ENCODE data around the gene CLDN4. TPM values are rescaled to one million over a fixed set of nuclear protein-coding genes. Genes with fewer than 3 reads are reported as not detected.

The CLDN4 gene
- total RNA-seq, 1 donor from 2014 or later, result 0.21 TPM

DNA sequence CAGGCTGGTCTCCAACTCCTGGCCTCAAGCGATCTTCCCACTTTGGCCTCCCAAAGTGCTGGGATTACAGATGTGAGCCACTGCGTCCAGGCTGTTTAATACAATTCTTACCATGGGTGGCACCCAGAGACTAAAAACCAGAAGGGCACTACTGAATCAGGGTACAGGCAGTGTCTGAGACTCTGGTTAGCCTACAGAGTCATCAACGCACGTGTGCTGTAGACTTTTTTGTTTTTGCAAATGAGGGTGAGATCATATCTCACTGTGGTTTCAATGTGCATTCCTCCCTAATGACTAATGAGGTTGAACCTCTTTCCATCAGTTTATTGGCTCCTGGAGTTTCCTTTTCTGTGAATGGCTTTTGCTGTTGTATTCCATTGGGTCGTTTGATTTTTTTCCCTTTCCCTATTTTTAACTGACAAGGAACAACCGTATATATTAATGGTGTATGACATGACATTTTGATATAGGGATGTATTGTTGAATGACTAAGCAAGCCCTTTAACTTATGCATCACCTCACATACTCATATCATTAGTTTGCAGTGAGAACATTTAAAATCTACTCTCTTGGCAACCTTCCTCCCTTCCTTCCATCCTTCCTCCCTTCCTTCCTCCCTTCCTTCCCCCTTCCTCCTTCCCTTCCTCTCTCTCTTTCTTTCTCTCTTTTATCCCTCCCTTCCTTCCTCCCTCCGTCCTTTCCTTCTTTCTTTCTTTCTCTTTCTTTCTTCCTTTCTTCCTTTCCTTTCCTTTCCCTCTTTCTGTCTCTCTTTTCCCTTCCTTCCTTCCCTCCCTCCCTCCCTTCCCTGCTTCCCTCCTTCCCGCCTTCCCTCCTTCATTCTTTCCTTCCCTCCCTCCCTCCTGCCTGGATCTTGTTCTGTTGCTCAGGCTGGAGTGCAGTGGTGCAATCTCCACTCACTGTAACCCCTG lies 20.9 kb downstream of the CLDN4 start:
- peak in 1 of 2 donors; percentile 83 for DNase-seq (ENCODE audit: low spot score in 2 of 2)
- Histone ChIP-seq H3K27ac (peak overlapping the region; percentile 68 to 82), H3K9me3 (no peaks in the 10 kb centered on the region), H3K36me3 (no peaks in the 10 kb centered on the region), H3K27me3 (no peaks in the 10 kb centered on the region), H3K4me1 (peaks cover 0 to 9% of the 10 kb centered on the region in 2 donors), H3K4me3 (no peak overlapping the region)
- intact Hi-C loops (cut with DNase I), result loop anchor here (1.0 to 5.0 kb wide), 2 partner anchors 9 to 114 kb away; partner anchors contain the start of genes ABHD11 and METTL27
- TF ChIP-seq, protein P1, sequence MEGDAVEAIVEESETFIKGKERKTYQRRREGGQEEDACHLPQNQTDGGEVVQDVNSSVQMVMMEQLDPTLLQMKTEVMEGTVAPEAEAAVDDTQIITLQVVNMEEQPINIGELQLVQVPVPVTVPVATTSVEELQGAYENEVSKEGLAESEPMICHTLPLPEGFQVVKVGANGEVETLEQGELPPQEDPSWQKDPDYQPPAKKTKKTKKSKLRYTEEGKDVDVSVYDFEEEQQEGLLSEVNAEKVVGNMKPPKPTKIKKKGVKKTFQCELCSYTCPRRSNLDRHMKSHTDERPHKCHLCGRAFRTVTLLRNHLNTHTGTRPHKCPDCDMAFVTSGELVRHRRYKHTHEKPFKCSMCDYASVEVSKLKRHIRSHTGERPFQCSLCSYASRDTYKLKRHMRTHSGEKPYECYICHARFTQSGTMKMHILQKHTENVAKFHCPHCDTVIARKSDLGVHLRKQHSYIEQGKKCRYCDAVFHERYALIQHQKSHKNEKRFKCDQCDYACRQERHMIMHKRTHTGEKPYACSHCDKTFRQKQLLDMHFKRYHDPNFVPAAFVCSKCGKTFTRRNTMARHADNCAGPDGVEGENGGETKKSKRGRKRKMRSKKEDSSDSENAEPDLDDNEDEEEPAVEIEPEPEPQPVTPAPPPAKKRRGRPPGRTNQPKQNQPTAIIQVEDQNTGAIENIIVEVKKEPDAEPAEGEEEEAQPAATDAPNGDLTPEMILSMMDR (IDR thresholded peaks at IDR 0.05), result no peak

DNA sequence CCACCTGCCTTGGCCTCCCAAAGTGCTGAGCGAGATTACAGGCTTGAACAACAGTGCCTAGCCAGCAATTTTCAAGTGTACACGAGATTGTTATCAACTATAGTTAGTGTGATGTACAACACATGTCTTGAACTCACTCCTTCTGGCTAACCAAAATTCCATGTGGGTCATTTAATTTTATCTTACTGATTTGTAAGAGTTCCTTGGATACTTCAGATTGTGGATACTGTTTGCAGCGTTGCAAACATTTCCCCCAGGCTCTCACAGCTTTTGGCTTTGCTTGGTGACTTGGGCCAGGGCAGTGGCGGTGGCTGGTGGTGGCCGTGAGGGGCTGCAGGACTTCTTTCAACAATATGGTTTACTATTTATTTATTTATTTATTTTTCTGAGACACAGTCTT lies 21.7 kb downstream of the CLDN4 start:
- intact Hi-C loops (cut with DNase I), result loop anchor here (5.0 kb wide), 1 partner anchor 115 kb away; the partner anchor contains the start of gene ABHD11
- no peak for DNase-seq (ENCODE audit: low spot score in 2 of 2)
- no peaks in the 10 kb centered on the region for H3K27me3 ChIP-seq
- peaks cover 0 to 9% of the 10 kb centered on the region in 2 donors for H3K4me1 ChIP-seq
- TF ChIP-seq, protein P1 (IDR thresholded peaks at IDR 0.05), result no peak
- no peaks in the 10 kb centered on the region for H3K36me3 ChIP-seq
- H3K9me3 ChIP-seq, result no peaks in the 10 kb centered on the region
- no peak overlapping the region for H3K4me3 ChIP-seq
- H3K27ac ChIP-seq, result peak overlapping the region in 1 of 2 donors; percentile 82

DNA sequence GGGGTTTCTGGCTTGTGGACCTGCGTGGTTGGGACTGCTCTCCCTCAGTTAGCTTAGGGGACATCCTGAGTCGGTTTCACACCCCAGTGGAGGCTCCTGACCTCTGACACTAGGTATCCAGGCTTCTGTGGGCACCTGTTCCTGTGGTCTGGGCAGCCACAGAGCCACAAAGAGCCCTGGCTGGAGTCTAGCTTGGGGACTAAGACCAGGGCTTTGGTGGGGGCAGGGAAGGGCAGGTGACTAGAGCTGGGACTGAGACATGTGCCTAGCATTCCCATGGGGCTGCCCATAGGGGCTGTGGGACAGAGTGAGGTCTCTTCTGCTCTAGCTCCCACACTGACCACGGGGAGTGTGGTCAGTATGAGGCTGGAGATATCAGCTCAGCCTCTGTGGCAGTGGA lies 26.1 kb downstream of the CLDN4 start:
- H3K4me1 ChIP-seq, result peaks cover 0 to 5% of the 10 kb centered on the region in 2 donors
- H3K27me3 ChIP-seq, result no peaks in the 10 kb centered on the region
- no peak for DNase-seq (ENCODE audit: low spot score in 2 of 2)
- H3K27ac ChIP-seq, result no peak overlapping the region
- H3K9me3 ChIP-seq, result no peaks in the 10 kb centered on the region
- intact Hi-C loops (cut with DNase I), result no loop called here
- TF ChIP-seq, protein P1 (IDR thresholded peaks at IDR 0.05), result no peak
- no peaks in the 10 kb centered on the region for H3K36me3 ChIP-seq
- no peak overlapping the region for H3K4me3 ChIP-seq

DNA sequence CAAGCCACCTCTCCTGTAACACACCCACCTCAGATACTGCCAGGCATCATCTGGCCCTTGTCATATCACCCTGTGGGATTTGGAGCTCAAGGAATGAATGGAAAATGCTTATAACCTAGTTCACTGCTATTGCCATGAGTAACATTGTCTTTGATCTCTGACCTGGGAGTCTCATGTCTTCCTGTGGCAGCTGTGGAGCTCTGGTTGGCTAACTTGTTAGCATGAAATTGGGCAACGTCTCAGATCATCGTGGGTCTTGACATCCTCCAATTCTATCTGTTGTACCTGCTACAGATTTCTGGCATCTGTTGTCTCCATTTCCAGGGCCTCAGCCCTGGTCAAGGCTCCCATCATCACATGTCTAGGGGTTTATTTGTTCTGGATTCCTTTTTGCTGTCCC lies 28.0 kb downstream of the CLDN4 start:
- Histone ChIP-seq H3K36me3 (no peaks in the 10 kb centered on the region), H3K27ac (no peak overlapping the region), H3K9me3 (no peaks in the 10 kb centered on the region), H3K4me3 (no peak overlapping the region), H3K4me1 (no peaks in the 10 kb centered on the region), H3K27me3 (no peaks in the 10 kb centered on the region)
- intact Hi-C loops (cut with DNase I), result no loop called here
- no peak for DNase-seq (ENCODE audit: low spot score in 2 of 2)
- TF ChIP-seq, protein P1 (IDR thresholded peaks at IDR 0.05), result no peak

DNA sequence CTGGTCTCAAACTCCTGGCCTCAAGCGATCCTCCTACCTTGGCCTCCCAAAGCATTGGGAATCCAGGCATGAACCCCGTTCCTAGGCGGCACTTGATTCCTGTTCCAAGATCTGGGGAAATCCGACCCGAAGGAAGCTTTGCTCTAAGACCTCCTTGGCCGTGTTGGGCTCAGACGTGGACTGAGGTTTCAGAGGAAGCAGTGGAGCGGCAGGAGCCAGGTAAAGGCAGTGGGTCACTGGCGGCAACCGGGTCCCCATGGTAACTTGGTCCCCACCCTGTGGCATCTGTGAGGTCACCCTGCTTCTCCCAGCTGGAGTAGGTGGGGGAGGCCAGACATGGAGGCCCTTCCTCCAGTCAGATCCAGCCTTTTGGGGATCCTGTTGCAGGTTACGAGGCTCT lies 30.1 kb downstream of the CLDN4 start, which contains the start of gene TMEM270:
TSS of gene TMEM270 (plus strand) at position 301 of the 400 bp plus-strand sequence. CDS start at position 337, 36 bp downstream.
- H3K9me3 ChIP-seq, result no peaks in the 10 kb centered on the region
- TF ChIP-seq, protein P1 (IDR thresholded peaks at IDR 0.05), result no peak
- DNase-seq (ENCODE audit: low spot score in 2 of 2), result no peak
- no peaks in the 10 kb centered on the region for H3K4me1 ChIP-seq
- H3K27ac ChIP-seq, result no peak within 1 kb of the TSS
- intact Hi-C loops (cut with DNase I), result no loop called here
- H3K27me3 ChIP-seq, result no peaks in the 10 kb centered on the region
- H3K4me3 ChIP-seq, result no peak within 1 kb of the TSS
- H3K36me3 ChIP-seq, result no peaks in the 10 kb centered on the region

Measured in ascending aorta (tissue), 2 donors.